HG02852 (cell line): ENCODE measurements around the gene ALS2CL.

Source experiments
- ATAC-seq: cut with Tn5 transposase; IDR thresholded peaks from one replicate; pipeline ENCODE4 v1.9.1; 2021; ENCODE audit warnings: mild to moderate bottlenecking, moderate library complexity; ENCODE audit not compliant: unreplicated experiment

Gene ALS2CL

GRCh38 chr3:46643701-46644100 is 49.8 kb downstream of the ALS2CL start:
- no peak for ATAC-seq

DNA sequence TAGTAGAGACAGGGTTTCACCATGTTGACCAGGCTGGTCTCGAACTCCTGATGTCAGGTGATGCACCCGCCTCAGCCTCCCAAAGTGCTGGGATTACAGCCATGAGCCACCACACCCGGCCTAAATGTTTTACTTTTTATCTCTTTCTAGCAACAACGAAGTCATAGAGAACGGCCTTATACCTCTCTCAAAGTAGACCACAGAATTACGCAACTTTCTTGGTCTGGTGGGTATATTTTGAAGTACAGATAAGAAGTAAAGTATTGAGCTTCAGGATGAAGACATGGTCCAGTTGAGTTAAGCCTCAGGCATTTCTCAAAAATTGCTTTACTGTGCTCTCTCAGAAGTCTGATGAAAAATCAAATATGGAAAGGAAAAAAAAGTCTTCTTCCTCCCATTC is 50.5 kb downstream of the ALS2CL start:
- ATAC-seq = no peak

- no peak for ATAC-seq
Measured at GRCh38 chr3:46640927-46641326, 52.6 kb downstream of the ALS2CL start.

- no peak for ATAC-seq
Measured at GRCh38 chr3:46639221-46639620, 54.3 kb downstream of the ALS2CL start.

- no peak for ATAC-seq
Measured at GRCh38 chr3:46634856-46635255, 58.6 kb downstream of the ALS2CL start.

- no peak for ATAC-seq
Measured at GRCh38 chr3:46632792-46633191, 60.7 kb downstream of the ALS2CL start.

GRCh38 chr3:46629551-46630517 is 63.6 kb downstream of the ALS2CL start:
- no peak for ATAC-seq

DNA sequence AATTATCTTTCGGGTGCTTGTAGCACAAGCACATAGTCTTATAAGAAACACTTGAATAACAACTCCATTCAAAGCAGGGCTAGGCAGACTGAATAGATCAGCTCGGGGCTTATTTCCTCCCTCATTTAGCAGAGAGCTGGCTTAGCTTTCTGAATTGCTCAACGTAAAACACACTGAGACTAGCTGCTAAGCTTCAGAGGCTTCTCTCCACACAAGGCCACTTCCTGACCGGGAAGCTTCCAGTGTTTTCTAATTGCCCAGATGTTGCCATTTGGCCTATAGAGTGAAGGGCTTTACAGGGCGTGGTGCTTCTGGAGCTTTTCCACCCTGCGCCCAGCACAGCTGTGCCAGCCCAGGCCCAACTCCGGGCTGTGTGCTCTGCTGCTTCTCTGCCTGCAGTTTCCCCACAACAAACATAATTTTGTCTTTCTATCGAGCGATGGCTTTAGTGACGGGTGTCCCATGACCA is 64.5 kb downstream of the ALS2CL start:
- no peak for ATAC-seq

- ATAC-seq = no peak
Measured at GRCh38 chr3:46627078-46627477, 66.4 kb downstream of the ALS2CL start.

DNA sequence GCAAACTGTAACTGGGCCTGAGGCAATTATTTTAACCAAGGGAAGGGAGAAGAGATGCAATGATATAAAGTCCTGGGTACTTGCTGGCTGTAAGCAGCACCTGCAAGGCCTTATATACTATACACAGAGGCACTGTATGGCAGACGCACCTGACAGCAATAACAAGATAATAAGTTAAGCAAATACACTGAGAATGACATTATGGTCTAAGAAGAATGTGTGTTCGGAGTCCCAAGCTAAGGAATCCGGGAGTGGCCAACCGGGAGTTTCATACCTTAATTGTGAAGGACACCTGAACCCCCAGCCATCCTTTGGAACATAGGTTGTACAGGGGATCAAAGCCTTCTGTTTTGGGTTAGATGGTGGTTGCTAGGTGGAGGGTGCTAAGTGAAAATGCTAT is 67.4 kb downstream of the ALS2CL start:
- ATAC-seq = no peak

DNA sequence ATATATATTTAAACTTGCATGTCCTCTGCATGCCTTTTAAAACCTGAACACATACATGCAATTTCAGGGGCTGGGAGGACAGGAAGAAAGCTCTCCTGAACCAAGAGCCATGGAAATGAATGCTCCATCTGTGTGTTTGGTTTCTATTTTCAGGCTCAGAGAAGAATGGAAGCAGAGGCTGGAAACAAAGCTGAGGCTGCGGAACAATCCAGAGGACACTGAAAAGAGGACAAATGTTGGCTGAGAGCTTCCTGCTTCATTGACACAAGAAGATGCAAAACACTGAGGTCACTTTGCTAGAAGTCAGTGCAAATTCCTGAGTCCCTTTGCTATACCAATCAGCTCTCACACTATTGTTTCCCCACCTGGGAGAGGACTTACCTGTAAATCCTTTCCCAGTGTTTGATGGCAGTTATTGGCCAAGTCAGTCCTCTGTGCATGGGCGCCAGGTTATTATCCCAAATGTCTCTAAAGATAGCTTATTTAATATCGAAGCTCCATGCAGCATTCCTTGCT is 68.4 kb downstream of the ALS2CL start:
- ATAC-seq = no peak

- ATAC-seq = no peak
Measured at GRCh38 chr3:46624533-46624932, 68.9 kb downstream of the ALS2CL start.

GRCh38 chr3:46619845-46620778 is 73.4 kb downstream of the ALS2CL start:
- ATAC-seq = no peak
